ENCODE data around the gene UNC45B.
"Not testable (repeated sequence)": the region's sequence is repeated elsewhere in the genome, so short reads cannot be mapped to it uniquely, and the experiment has no call there.

UNC45B gene

GRCh38 chr17:35214631-35215273 lies 67.1 kb downstream of the UNC45B start:
- no peak for DNase-seq (ENCODE audit: low spot score)

DNA sequence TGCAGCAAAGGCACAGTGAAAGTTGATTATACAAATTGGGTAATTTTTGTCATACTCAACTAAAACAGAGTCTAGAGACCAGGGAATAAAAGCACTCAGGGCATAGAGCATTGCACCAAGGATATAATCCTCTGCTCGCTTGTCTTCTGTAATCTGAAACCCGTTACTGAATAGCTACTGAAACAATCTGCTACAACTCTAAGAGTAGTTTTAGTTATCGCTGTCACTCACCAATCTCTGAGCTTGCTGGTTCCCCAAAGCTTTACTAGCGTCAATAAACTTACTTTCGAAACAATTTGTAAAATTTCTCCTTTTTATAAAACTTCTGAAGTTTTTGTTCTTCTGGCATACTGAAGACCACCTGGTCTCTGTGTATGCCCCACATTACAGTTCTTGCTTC lies 69.5 kb downstream of the UNC45B start:
- no peak for DNase-seq (ENCODE audit: low spot score)

- DNase-seq (ENCODE audit: low spot score), result no peak
Measured at GRCh38 chr17:35218915-35219314, 71.3 kb downstream of the UNC45B start.

- DNase-seq (ENCODE audit: low spot score), result no peak
Measured at GRCh38 chr17:35222452-35222851, 74.8 kb downstream of the UNC45B start.

GRCh38 chr17:35224436-35224835 lies 76.8 kb downstream of the UNC45B start:
- no peak for DNase-seq (ENCODE audit: low spot score)

GRCh38 chr17:35227546-35227945 lies 79.9 kb downstream of the UNC45B start:
- no peak for DNase-seq (ENCODE audit: low spot score)

DNA sequence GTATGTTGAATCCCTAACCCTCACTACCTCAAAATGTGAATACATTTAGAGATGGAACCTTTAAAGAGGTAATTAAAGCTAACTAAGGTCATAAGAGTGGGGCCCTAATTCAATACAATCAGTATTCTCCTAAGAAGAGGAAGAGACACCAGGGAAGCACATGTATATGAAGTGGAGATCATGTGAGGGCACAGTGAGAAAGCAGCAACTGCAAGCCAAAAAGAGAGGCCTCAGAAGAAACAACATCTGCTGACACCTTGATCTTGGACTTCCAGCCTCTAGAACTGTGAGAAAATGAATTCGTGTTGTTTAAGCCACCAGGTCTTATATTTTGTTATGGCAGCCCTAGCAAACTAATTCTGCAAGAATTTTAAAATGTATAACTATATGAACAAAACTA lies 82.0 kb downstream of the UNC45B start:
- no peak for DNase-seq (ENCODE audit: low spot score)

DNA sequence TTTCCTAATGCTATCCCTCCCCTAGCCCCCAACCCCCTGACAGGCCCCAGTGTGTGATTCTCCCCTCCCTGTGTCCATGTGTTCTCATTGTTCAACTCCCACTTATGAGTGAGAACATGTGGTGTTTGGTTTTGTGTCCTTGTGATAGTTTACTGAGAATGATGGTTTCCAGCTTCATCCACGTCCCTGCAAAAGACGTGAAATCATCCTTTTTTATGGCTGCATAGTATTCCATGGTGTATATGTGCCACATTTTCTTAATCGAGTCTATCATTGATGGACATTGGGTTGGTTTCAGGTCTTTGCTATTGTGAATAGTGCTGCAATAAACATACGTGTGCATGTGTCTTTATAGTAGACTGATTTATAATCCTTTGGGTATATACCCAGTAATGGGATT lies 86.7 kb downstream of the UNC45B start:
- not testable (repeated sequence) for DNase-seq (ENCODE audit: low spot score)

GRCh38 chr17:35235289-35235688 lies 87.7 kb downstream of the UNC45B start:
- no peak for DNase-seq (ENCODE audit: low spot score)

GRCh38 chr17:35235917-35236316 lies 88.3 kb downstream of the UNC45B start:
- no peak for DNase-seq (ENCODE audit: low spot score)

DNA sequence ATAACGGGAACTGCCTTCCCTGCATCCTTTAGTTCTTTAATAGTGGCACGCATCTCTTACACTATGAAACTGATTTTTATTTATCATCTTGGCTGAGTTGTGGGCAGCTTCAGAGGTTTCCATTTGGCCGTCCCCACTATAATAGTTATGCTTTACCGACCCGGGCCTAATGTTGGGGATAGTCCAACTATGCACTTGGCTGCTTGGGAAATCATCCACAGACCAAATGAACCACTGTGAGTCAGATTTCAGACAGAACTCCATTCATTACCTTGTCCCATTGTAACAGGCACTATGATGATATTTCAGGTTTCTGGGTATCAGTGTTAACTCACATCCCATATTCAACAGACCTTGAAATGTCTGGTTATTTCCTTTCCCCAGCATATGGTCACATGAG lies 89.2 kb downstream of the UNC45B start:
- no peak for DNase-seq (ENCODE audit: low spot score)

- no peak for DNase-seq (ENCODE audit: low spot score)
Measured at GRCh38 chr17:35238821-35239220, 91.2 kb downstream of the UNC45B start.

Data from kidney capillary endothelial cell (primary cell).